ENCODE measurements around the gene MSX2. TPM values are rescaled to one million over a fixed set of nuclear protein-coding genes. Genes with fewer than 3 reads are reported as not detected.

MSX2 gene
- total RNA-seq, 1 donor from 2014 or later: 0.56 TPM

DNA sequence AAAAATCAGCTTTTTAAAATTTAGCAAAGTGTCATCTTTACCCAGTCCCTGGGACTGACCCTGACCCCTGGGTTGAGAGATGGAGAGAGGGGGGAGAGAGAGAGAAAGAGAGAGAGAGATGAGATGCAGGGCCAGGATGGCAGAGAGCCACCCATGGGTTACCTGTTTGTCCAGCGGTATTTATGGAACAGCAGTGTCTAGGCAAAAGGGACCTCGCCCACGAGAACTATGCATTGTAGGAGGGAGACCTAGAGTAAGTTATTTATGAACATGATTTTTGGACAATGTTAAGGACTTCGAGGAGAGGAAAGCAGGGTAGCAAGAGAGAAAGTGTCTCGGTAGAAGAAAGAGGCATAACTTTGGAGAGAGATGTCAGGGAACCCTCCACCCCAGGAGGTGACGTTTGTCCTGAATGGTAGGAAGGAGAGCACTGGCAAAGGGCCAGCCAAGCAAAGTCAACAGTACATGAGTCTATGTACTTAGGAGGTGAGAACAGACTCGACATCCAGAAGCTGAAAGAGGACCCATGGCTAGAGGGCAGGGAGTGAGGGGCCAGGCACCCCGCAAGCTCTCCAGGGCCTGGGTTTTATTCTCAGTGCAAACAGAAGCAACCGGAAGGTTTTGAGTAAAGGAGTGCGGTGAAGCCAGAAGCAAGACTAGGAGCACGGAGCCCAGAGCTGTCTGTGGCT is 30.5 kb upstream of the MSX2 start:
- Mint-ChIP-seq H3K27ac (ENCODE audit: unreplicated experiment) (peak overlapping the region; percentile 2), H3K4me3 (ENCODE audit: unreplicated experiment) (no peak overlapping the region), H3K9me3 (ENCODE audit: unreplicated experiment) (no peaks in the 10 kb centered on the region), H3K4me1 (ENCODE audit: unreplicated experiment) (peaks cover 11% of the 10 kb centered on the region), H3K36me3 (ENCODE audit: low read depth, unreplicated experiment) (peaks cover 4% of the 10 kb centered on the region), H3K27me3 (ENCODE audit: unreplicated experiment) (peaks cover 6% of the 10 kb centered on the region)
- TF ChIP-seq, protein P1, sequence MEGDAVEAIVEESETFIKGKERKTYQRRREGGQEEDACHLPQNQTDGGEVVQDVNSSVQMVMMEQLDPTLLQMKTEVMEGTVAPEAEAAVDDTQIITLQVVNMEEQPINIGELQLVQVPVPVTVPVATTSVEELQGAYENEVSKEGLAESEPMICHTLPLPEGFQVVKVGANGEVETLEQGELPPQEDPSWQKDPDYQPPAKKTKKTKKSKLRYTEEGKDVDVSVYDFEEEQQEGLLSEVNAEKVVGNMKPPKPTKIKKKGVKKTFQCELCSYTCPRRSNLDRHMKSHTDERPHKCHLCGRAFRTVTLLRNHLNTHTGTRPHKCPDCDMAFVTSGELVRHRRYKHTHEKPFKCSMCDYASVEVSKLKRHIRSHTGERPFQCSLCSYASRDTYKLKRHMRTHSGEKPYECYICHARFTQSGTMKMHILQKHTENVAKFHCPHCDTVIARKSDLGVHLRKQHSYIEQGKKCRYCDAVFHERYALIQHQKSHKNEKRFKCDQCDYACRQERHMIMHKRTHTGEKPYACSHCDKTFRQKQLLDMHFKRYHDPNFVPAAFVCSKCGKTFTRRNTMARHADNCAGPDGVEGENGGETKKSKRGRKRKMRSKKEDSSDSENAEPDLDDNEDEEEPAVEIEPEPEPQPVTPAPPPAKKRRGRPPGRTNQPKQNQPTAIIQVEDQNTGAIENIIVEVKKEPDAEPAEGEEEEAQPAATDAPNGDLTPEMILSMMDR (IDR thresholded peaks at IDR 0.05; ENCODE audit: unreplicated experiment): no peak
- no peak for DNase-seq (ENCODE audit: low spot score)

DNA sequence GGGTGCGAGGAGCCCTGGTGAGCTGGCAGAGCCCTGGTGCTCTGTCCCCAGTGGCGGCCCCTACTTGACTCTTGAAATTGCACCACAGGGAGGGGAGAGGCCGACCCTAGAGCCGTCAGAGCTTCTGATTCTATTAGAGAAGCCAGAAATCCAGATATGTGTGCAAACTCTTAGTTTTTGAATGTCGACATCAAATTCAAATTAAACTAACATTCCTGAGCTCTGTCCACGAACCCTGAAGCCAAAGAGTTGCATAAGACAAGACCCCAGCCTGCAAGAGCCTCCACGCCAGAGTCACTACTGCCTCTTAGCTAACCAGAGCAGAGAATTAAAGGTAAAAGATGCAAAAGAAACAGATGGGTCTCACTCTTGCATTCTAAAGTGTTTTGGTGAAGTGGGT is 29.8 kb upstream of the MSX2 start:
- H3K36me3 Mint-ChIP-seq (ENCODE audit: low read depth, unreplicated experiment): peaks cover 4% of the 10 kb centered on the region
- H3K27ac Mint-ChIP-seq (ENCODE audit: unreplicated experiment): no peak overlapping the region
- peaks cover 5% of the 10 kb centered on the region for H3K27me3 Mint-ChIP-seq (ENCODE audit: unreplicated experiment)
- H3K4me1 Mint-ChIP-seq (ENCODE audit: unreplicated experiment): peaks cover 11% of the 10 kb centered on the region
- H3K9me3 Mint-ChIP-seq (ENCODE audit: unreplicated experiment): no peaks in the 10 kb centered on the region
- no peak for DNase-seq (ENCODE audit: low spot score)
- TF ChIP-seq, protein P1 (IDR thresholded peaks at IDR 0.05; ENCODE audit: unreplicated experiment): no peak
- H3K4me3 Mint-ChIP-seq (ENCODE audit: unreplicated experiment): no peak overlapping the region

DNA sequence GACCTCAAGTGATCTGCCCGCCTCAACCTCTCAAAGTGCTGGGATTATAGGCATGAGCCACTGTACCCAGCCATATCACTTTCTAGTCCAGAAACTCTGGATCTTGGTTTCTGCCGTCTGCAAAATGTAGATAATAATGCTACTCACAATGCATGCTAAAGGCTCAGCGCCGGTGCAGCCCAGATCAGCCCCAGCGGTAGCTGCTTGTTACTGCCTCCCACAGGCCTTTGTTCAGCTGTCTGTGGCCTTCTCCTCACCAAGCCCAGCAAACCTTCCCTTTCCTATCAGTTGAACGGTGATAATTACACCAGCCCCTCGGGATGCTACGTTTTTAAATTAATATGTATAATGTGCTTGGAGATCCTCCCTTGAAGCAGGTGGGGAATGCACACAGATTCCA is 26.2 kb upstream of the MSX2 start:
- Mint-ChIP-seq H3K4me1 (ENCODE audit: unreplicated experiment) (peaks cover 4% of the 10 kb centered on the region), H3K27me3 (ENCODE audit: unreplicated experiment) (peaks cover 5% of the 10 kb centered on the region), H3K4me3 (ENCODE audit: unreplicated experiment) (no peak overlapping the region), H3K36me3 (ENCODE audit: low read depth, unreplicated experiment) (peaks cover 4% of the 10 kb centered on the region), H3K27ac (ENCODE audit: unreplicated experiment) (no peak overlapping the region), H3K9me3 (ENCODE audit: unreplicated experiment) (no peaks in the 10 kb centered on the region)
- no peak for DNase-seq (ENCODE audit: low spot score)
- TF ChIP-seq, protein P1 (IDR thresholded peaks at IDR 0.05; ENCODE audit: unreplicated experiment): no peak

DNA sequence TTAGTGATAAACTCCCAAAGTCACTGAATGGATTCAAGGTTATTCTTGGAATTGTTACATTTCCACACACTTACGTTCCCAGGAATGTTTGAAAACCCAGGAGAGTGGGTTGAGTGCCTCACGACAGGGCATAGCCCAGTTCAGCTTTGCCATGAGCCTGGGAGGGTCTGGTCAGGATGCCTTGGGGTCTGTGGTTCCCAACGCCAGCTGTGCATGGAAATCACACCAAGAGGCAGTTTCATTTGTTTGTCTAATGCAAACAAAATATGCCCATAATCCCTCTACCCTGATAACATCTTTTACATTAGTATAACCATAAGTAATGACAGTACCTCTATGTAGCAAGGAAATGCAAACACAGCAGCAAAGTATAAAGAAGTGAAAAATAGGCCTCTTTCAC is 25.3 kb upstream of the MSX2 start:
- H3K4me1 Mint-ChIP-seq (ENCODE audit: unreplicated experiment): no peaks in the 10 kb centered on the region
- H3K27me3 Mint-ChIP-seq (ENCODE audit: unreplicated experiment): peaks cover 2% of the 10 kb centered on the region
- no peaks in the 10 kb centered on the region for H3K36me3 Mint-ChIP-seq (ENCODE audit: low read depth, unreplicated experiment)

DNA sequence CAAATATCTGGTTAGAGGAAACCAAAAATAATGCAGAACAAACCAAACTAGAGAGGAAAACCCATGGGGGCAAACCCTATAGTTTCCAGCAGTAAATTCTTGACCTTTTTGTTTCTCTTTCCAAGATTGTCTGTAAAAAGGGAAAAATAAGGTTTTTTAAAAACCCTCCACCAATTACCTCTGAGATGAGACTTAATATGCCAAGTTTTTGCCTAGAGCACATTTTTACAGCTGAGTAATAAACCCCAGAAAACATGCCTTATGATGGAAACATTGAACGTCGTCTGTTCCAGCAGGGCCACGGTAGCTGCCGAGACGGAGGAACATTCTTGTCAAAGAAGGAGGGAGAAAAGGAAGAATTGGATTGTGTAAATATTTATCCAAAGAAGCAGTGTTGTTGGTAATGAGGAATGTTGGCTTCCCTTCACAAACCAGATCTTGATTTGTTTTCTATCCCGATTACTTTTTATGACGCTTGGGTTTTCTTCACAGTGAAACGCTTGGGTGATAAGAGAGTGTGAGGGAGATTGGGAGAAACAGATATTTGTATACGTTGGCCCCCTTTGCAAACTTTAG is 17.3 kb upstream of the MSX2 start:
- H3K4me3 Mint-ChIP-seq (ENCODE audit: unreplicated experiment): no peak overlapping the region
- no peak overlapping the region for H3K27ac Mint-ChIP-seq (ENCODE audit: unreplicated experiment)
- TF ChIP-seq, protein P1 (IDR thresholded peaks at IDR 0.05; ENCODE audit: unreplicated experiment): no peak
- H3K9me3 Mint-ChIP-seq (ENCODE audit: unreplicated experiment): no peaks in the 10 kb centered on the region
- H3K36me3 Mint-ChIP-seq (ENCODE audit: low read depth, unreplicated experiment): no peaks in the 10 kb centered on the region
- no peaks in the 10 kb centered on the region for H3K4me1 Mint-ChIP-seq (ENCODE audit: unreplicated experiment)
- DNase-seq (ENCODE audit: low spot score): no peak
- H3K27me3 Mint-ChIP-seq (ENCODE audit: unreplicated experiment): no peaks in the 10 kb centered on the region

More for the DNA sequence above, 25.3 kb upstream of the MSX2 start:
- TF ChIP-seq, protein P1 (IDR thresholded peaks at IDR 0.05; ENCODE audit: unreplicated experiment): no peak
- no peak for DNase-seq (ENCODE audit: low spot score)
- Mint-ChIP-seq H3K4me3 (ENCODE audit: unreplicated experiment) (no peak overlapping the region), H3K9me3 (ENCODE audit: unreplicated experiment) (no peaks in the 10 kb centered on the region), H3K27ac (ENCODE audit: unreplicated experiment) (no peak overlapping the region)
